ENCODE data around the gene SYNM. TPM values are rescaled to one million over a fixed set of nuclear protein-coding genes. Genes with fewer than 3 reads are reported as not detected.

Gene SYNM
- total RNA-seq, 1 experiment from 2014 or later: 23.7 TPM

GRCh38 chr15:99165956-99166689 is 61.2 kb downstream of the SYNM start:
- no peaks in the 10 kb centered on the region for H3K27me3 ChIP-seq
- H3K9me3 ChIP-seq (replicated peaks): no peaks in the 10 kb centered on the region
- no peak overlapping the region for H3K27ac ChIP-seq
- H3K36me3 ChIP-seq: peaks cover 12% of the 10 kb centered on the region; the same call in 1 of the 2 replicates
- H3K4me1 ChIP-seq: peaks cover 12% of the 10 kb centered on the region
- no peak for DNase-seq
- H3K4me3 ChIP-seq: no peak overlapping the region

- H3K4me3 ChIP-seq: no peak overlapping the region
- peaks cover 13% of the 10 kb centered on the region; the same call in 1 of the 2 replicates for H3K36me3 ChIP-seq
- peaks cover 12% of the 10 kb centered on the region for H3K4me1 ChIP-seq
- H3K9me3 ChIP-seq (replicated peaks): no peaks in the 10 kb centered on the region
- H3K27ac ChIP-seq: peak overlapping the region; percentile 18
- peak; percentile 26 to 50 for DNase-seq
- H3K27me3 ChIP-seq: no peaks in the 10 kb centered on the region
These were observed 62.3 kb downstream of the SYNM start for GRCh38 chr15:99167201-99167600.

- DNase-seq: peak in 1 of 2 experiments; percentile 27
- H3K36me3 ChIP-seq: peaks cover 17% of the 10 kb centered on the region; the same call in 1 of the 2 replicates
- H3K9me3 ChIP-seq (replicated peaks): no peaks in the 10 kb centered on the region
- H3K27ac ChIP-seq: peak overlapping the region; percentile 18
- H3K27me3 ChIP-seq: no peaks in the 10 kb centered on the region
- H3K4me3 ChIP-seq: no peak overlapping the region
- H3K4me1 ChIP-seq: peaks cover 12% of the 10 kb centered on the region
These were observed 62.8 kb downstream of the SYNM start for GRCh38 chr15:99167640-99168039.

- no peaks in the 10 kb centered on the region for H3K9me3 ChIP-seq (replicated peaks)
- peaks cover 12% of the 10 kb centered on the region for H3K4me1 ChIP-seq
- no peak overlapping the region for H3K27ac ChIP-seq
- peaks cover 23% of the 10 kb centered on the region; the same call in 1 of the 2 replicates for H3K36me3 ChIP-seq
- no peaks in the 10 kb centered on the region for H3K27me3 ChIP-seq
- no peak overlapping the region for H3K4me3 ChIP-seq
- no peak for DNase-seq
These were observed 64.0 kb downstream of the SYNM start for GRCh38 chr15:99168601-99169580.

- no peak for DNase-seq
- Histone ChIP-seq H3K36me3 (peaks cover 20% of the 10 kb centered on the region; the same call in 1 of the 2 replicates), H3K27ac (no peak overlapping the region), H3K4me3 (no peak overlapping the region), H3K9me3 (replicated peaks) (no peaks in the 10 kb centered on the region), H3K4me1 (peaks cover 12% of the 10 kb centered on the region), H3K27me3 (no peaks in the 10 kb centered on the region)
These were observed 65.0 kb downstream of the SYNM start for GRCh38 chr15:99169769-99170311.

GRCh38 chr15:99170476-99171065 is 65.7 kb downstream of the SYNM start:
- Histone ChIP-seq H3K36me3 (peaks cover 20% of the 10 kb centered on the region; the same call in 1 of the 2 replicates), H3K9me3 (replicated peaks) (no peaks in the 10 kb centered on the region), H3K4me1 (peaks cover 12% of the 10 kb centered on the region), H3K27me3 (no peaks in the 10 kb centered on the region), H3K4me3 (no peak overlapping the region), H3K27ac (no peak overlapping the region)
- no peak for DNase-seq

- no peak overlapping the region for H3K27ac ChIP-seq
- peaks cover 8% of the 10 kb centered on the region for H3K4me1 ChIP-seq
- H3K36me3 ChIP-seq: peaks cover 20% of the 10 kb centered on the region; the same call in 1 of the 2 replicates
These were observed 67.3 kb downstream of the SYNM start for GRCh38 chr15:99172171-99172570.

GRCh38 chr15:99172989-99173388 is 68.1 kb downstream of the SYNM start:
- Histone ChIP-seq H3K27me3 (no peaks in the 10 kb centered on the region), H3K4me1 (peaks cover under 1% of the 10 kb centered on the region; the same call in 1 of the 2 replicates), H3K4me3 (no peak overlapping the region), H3K36me3 (peaks cover 20% of the 10 kb centered on the region; the same call in 1 of the 2 replicates), H3K9me3 (replicated peaks) (no peaks in the 10 kb centered on the region), H3K27ac (no peak overlapping the region)
- no peak for DNase-seq

More at GRCh38 chr15:99172171-99172570, 67.3 kb downstream of the SYNM start:
- DNase-seq: no peak
- H3K4me3 ChIP-seq: no peak overlapping the region
- H3K9me3 ChIP-seq (replicated peaks): no peaks in the 10 kb centered on the region
- no peaks in the 10 kb centered on the region for H3K27me3 ChIP-seq

GRCh38 chr15:99174567-99175395 is 69.9 kb downstream of the SYNM start:
- Histone ChIP-seq H3K36me3 (peaks cover 18% of the 10 kb centered on the region; the same call in 1 of the 2 replicates), H3K4me1 (no peaks in the 10 kb centered on the region), H3K27ac (no peak overlapping the region), H3K4me3 (no peak overlapping the region), H3K27me3 (no peaks in the 10 kb centered on the region), H3K9me3 (replicated peaks) (no peaks in the 10 kb centered on the region)
- no peak for DNase-seq

GRCh38 chr15:99176757-99177156 is 71.9 kb downstream of the SYNM start:
- peaks cover 8% of the 10 kb centered on the region; the same call in 1 of the 2 replicates for H3K4me1 ChIP-seq
- H3K4me3 ChIP-seq: no peak overlapping the region
- no peaks in the 10 kb centered on the region for H3K9me3 ChIP-seq (replicated peaks)
- peaks cover 14% of the 10 kb centered on the region; the same call in 1 of the 2 replicates for H3K36me3 ChIP-seq
- DNase-seq: peak; percentile 27 to 47
- H3K27ac ChIP-seq: no peak overlapping the region
- no peaks in the 10 kb centered on the region for H3K27me3 ChIP-seq

GRCh38 chr15:99177679-99178078 is 72.8 kb downstream of the SYNM start:
- H3K9me3 ChIP-seq (replicated peaks): no peaks in the 10 kb centered on the region

GRCh38 chr15:99180086-99180963 is 75.4 kb downstream of the SYNM start:
- Histone ChIP-seq H3K27ac (no peak overlapping the region), H3K4me1 (peaks cover 11% of the 10 kb centered on the region; the same call in 1 of the 2 replicates), H3K9me3 (replicated peaks) (no peaks in the 10 kb centered on the region), H3K27me3 (no peaks in the 10 kb centered on the region), H3K36me3 (no peaks in the 10 kb centered on the region; the same call in none of the 2 replicates), H3K4me3 (no peak overlapping the region)
- peak in 1 of 2 experiments; percentile 28 for DNase-seq

More at GRCh38 chr15:99177679-99178078, 72.8 kb downstream of the SYNM start:
- Histone ChIP-seq H3K4me1 (peaks cover 11% of the 10 kb centered on the region; the same call in 1 of the 2 replicates), H3K4me3 (no peak overlapping the region), H3K36me3 (peaks cover 6% of the 10 kb centered on the region; the same call in 1 of the 2 replicates), H3K27ac (no peak overlapping the region), H3K27me3 (no peaks in the 10 kb centered on the region)
- DNase-seq: no peak

- DNase-seq: no peak
- Histone ChIP-seq H3K27ac (no peak overlapping the region), H3K36me3 (peaks cover 2% of the 10 kb centered on the region), H3K27me3 (no peaks in the 10 kb centered on the region), H3K4me1 (peaks cover 11% of the 10 kb centered on the region; the same call in 1 of the 2 replicates), H3K9me3 (replicated peaks) (no peaks in the 10 kb centered on the region), H3K4me3 (no peak overlapping the region)
These were observed 76.1 kb downstream of the SYNM start for GRCh38 chr15:99180964-99181306.
